ENCODE data around the gene BTNL9. TPM values are rescaled to one million over a fixed set of nuclear protein-coding genes. Genes with fewer than 3 reads are reported as not detected.
A peak's percentile ranks its signal among the peaks of the same experiment; 100 is the strongest.

BTNL9 gene
- total and polyA plus RNA-seq, 2 of the 8 experiments (the other 6 are each of a cell fraction or from before 2014, with no cell fraction given): 0.23 to 0.89 TPM

DNA sequence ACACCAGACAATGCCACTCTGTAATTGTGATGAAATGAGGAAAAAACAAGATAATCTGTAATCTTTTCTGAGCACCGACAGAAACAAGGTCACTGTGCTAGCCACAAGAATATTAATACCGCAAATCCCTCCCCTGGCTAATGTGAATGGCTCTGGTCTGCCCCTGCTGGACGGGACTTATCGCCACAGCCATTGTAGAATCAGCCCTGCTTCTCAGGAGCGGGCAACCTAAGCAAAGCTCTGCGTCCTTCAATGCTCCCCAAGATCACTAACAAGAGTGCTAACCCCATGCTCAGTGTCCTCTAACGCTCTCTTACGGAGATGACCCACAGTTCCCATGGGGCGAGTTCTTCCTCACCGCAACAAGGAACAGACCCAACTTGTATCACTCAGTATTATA, 48.2 kb downstream of the BTNL9 start:
- no peak for TF ChIP-seq EP300 (IDR thresholded peaks at IDR 0.05; ENCODE audit: borderline replicate concordance in 1 of 2, low read depth in 2 of 2, low read length in 2 of 2)
- no peak for TF ChIP-seq HDAC6 (IDR thresholded peaks at IDR 0.05; ENCODE audit: low read depth, low read length)
- TF ChIP-seq, protein P1, sequence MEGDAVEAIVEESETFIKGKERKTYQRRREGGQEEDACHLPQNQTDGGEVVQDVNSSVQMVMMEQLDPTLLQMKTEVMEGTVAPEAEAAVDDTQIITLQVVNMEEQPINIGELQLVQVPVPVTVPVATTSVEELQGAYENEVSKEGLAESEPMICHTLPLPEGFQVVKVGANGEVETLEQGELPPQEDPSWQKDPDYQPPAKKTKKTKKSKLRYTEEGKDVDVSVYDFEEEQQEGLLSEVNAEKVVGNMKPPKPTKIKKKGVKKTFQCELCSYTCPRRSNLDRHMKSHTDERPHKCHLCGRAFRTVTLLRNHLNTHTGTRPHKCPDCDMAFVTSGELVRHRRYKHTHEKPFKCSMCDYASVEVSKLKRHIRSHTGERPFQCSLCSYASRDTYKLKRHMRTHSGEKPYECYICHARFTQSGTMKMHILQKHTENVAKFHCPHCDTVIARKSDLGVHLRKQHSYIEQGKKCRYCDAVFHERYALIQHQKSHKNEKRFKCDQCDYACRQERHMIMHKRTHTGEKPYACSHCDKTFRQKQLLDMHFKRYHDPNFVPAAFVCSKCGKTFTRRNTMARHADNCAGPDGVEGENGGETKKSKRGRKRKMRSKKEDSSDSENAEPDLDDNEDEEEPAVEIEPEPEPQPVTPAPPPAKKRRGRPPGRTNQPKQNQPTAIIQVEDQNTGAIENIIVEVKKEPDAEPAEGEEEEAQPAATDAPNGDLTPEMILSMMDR (IDR thresholded peaks at IDR 0.05; ENCODE audit: control extremely low read depth in 1 of 3, insufficient read depth in 1 of 3, low read depth in 1 of 3, low read length in 3 of 3): peak; percentile 71 to 84 (median 81)
- TF ChIP-seq MAFK (IDR thresholded peaks at IDR 0.05; ENCODE audit: low read depth, low read length): no peak
- TF ChIP-seq KDM4A (IDR thresholded peaks at IDR 0.05; ENCODE audit: low read depth, low read length, severe bottlenecking): no peak
- no peak for TF ChIP-seq TCF12 (IDR thresholded peaks at IDR 0.05; ENCODE audit: low read depth, low read length)
- TF ChIP-seq RAD21 (IDR thresholded peaks at IDR 0.05 in 1 of 2, conservative IDR thresholded peaks at IDR 0.05 in 1 of 2; ENCODE audit: low read depth in 2 of 2, low read length in 2 of 2): peak; percentile 72
- Histone ChIP-seq H2BK15ac (ENCODE audit: low read length) (no peak overlapping the region), H3K9me3 (ENCODE audit: insufficient read depth in 2 of 2, low read depth in 1 of 2, low read length in 1 of 2) (no peaks in the 10 kb centered on the region), H3K4me3 (ENCODE audit: extremely low read depth in 1 of 4, insufficient read depth in 2 of 4, low read depth in 3 of 4, low read length in 4 of 4) (no peak overlapping the region), H3K18ac (ENCODE audit: extremely low read depth, low read length) (no peak overlapping the region), H2AFZ (ENCODE audit: low read length) (no peak overlapping the region), H3K4me1 (replicated peaks in 1 of 4; ENCODE audit: control insufficient read depth in 3 of 4, insufficient read depth in 4 of 4, low read length in 3 of 4) (peaks cover 0 to 6% (median 0%) of the 10 kb centered on the region in 4 experiments; a peak in 2 of 7 replicates), H3K36me3 (ENCODE audit: control insufficient read depth in 2 of 4, insufficient read depth in 4 of 4, low read length in 3 of 4) (no peaks in the 10 kb centered on the region), H3K27me3 (replicated peaks in 1 of 4; ENCODE audit: control insufficient read depth in 3 of 4, extremely low read depth in 1 of 4, insufficient read depth in 3 of 4, low read length in 3 of 4) (peaks cover 0 to 3% (median 2%) of the 10 kb centered on the region in 4 experiments; a peak in 5 of 7 replicates), H4K8ac (ENCODE audit: extremely low read depth, insufficient read depth, low read length) (no peak overlapping the region), H3K4me2 (ENCODE audit: insufficient read depth in 1 of 2, low read depth in 2 of 2, low read length in 2 of 2) (no peak overlapping the region), H4K5ac (ENCODE audit: insufficient read length, low read depth, low read length) (no peak overlapping the region), H4K91ac (replicated peaks; ENCODE audit: insufficient read length, low read length) (no peak overlapping the region), H4K20me1 (replicated peaks in 1 of 2; ENCODE audit: control insufficient read depth in 1 of 2, insufficient read depth in 2 of 2, low read length in 2 of 2) (no peaks in the 10 kb centered on the region), H2BK120ac (replicated peaks; ENCODE audit: low read depth, low read length) (no peak overlapping the region), H3K27ac (ENCODE audit: low read depth, low read length) (no peak overlapping the region), H2BK20ac (ENCODE audit: low read length) (no peak overlapping the region), H3K79me2 (ENCODE audit: control insufficient read depth in 1 of 2, insufficient read depth in 2 of 2, low read length in 2 of 2) (no peaks in the 10 kb centered on the region), H2AK5ac (ENCODE audit: low read depth, low read length) (no peak overlapping the region), H2BK12ac (ENCODE audit: low read depth, low read length) (no peak overlapping the region), H3K9ac (replicated peaks in 1 of 4; ENCODE audit: extremely low read depth in 1 of 4, low read depth in 3 of 4, low read length in 3 of 4) (no peak overlapping the region), H3K4ac (replicated peaks; ENCODE audit: insufficient read length, low read depth, low read length) (no peak overlapping the region), H3K56ac (replicated peaks; ENCODE audit: insufficient read length, low read depth, low read length) (no peak overlapping the region), H3K23ac (ENCODE audit: insufficient read length) (no peak overlapping the region), H2BK5ac (ENCODE audit: low read depth, low read length) (no peak overlapping the region), H3K23me2 (ENCODE audit: low read depth, low read length) (no peaks in the 10 kb centered on the region), H3K14ac (ENCODE audit: insufficient read length) (no peak overlapping the region), H3K79me1 (ENCODE audit: low read depth, low read length) (no peaks in the 10 kb centered on the region)
- FAIRE-seq (peak; percentile 88), DNase-seq (ENCODE audit: low read depth in 1 of 2, low spot score in 2 of 2) (no peak)
- ChIA-PET CTCF (ENCODE audit: partially characterized antibody) (interaction anchor here (0.6 to 2.9 kb wide), 19 partner anchors 11 to 368 kb away, joined by 3 to 15 read pairs (median 4); no protein-coding TSS in a partner anchor), POLR2A (ENCODE audit: partially characterized antibody) (no interaction called here)
- WGBS, 2 experiments (ENCODE audit: extremely low coverage in 1 of 2, insufficient coverage in 1 of 2, insufficient read length in 1 of 2, insufficient replicate concordance in 2 of 2, low coverage in 1 of 2, low lambda C conversion rate in 2 of 2, missing lambda C conversion rate in 1 of 2): 38% methylated on average over 10 of the region's 10 CpGs; no CpG with 5 or more reads in 1 of the 2 experiments
